PC-9 (cell line): ENCODE results near the gene XPO1. TPM values are rescaled to one million over a fixed set of nuclear protein-coding genes. Genes with fewer than 3 reads are reported as not detected.

ENCODE experiments used
- BruUV-seq: library from RNA; stranded (reverse); fragments of 400-500 nt; replicated peaks from 2 replicates; lab custom pipeline; 2021; lab: Mats Ljungman, UMichigan
- CTCF ChIA-PET: fragments of 300-600 bp; sonication (Branson Sonifier 250); formaldehyde crosslinking; loops from one replicate; lab custom pipeline; 2022; ENCODE audit warnings: antibody characterized with exemption; lab: Charles Lee
- POLR2A ChIA-PET: fragments of 300-600 bp; sonication (Branson Sonifier 250); formaldehyde crosslinking; loops from one replicate; lab custom pipeline; 2022; ENCODE audit warnings: antibody characterized with exemption; ENCODE audit not compliant: unreplicated experiment; lab: Charles Lee
- DNase-seq, 2 experiments: peaks; one replicate each; pipeline versions ENCODE4 v3.0.0 to v3.0.0-alpha.2; 2015 to 2022; ENCODE audit warnings: mixed read lengths in 1 of 2
- H2AFZ ChIP-seq: fragments of 200-600 bp; sonication (generic); 2 replicates; pipeline ENCODE4 v1.8.1; 2017; ENCODE audit warnings: antibody characterized with exemption
- H3F3A ChIP-seq: fragments of 200-600 bp; sonication (generic); 2 replicates; pipeline ENCODE4 v1.8.1; 2017; ENCODE audit warnings: antibody characterized with exemption, mild to moderate bottlenecking, low read depth; ENCODE audit not compliant: insufficient read depth
- H3K27ac ChIP-seq: fragments of 200-600 bp; sonication (generic); 2 replicates; pipeline ENCODE4 v1.6.1; 2016; ENCODE audit warnings: mixed run types
- H3K27me3 ChIP-seq: fragments of 200-600 bp; sonication (generic); 2 replicates; pipeline ENCODE4 v1.6.1; 2016; ENCODE audit warnings: low read depth, mixed run types; ENCODE audit not compliant: insufficient read depth
- H3K36me3 ChIP-seq: fragments of 200-600 bp; sonication (generic); 2 replicates; pipeline ENCODE4 v1.6.1; 2016; ENCODE audit warnings: low read depth, mixed run types
- H3K4me1 ChIP-seq: fragments of 200-600 bp; sonication (generic); replicated peaks from 2 replicates; pipeline ENCODE4 v1.6.1; 2016; ENCODE audit warnings: mixed run types; ENCODE audit not compliant: insufficient read depth
- H3K4me2 ChIP-seq: fragments of 200-600 bp; sonication (generic); 2 replicates; pipeline ENCODE4 v1.6.1; 2017; ENCODE audit warnings: mixed run types
- H3K4me3 ChIP-seq: fragments of 200-600 bp; sonication (generic); 2 replicates; pipeline ENCODE4 v1.6.1; 2016; ENCODE audit warnings: mixed run types
- H3K79me2 ChIP-seq: fragments of 200-600 bp; sonication (generic); 2 replicates; pipeline ENCODE4 v1.6.1; 2017; ENCODE audit warnings: low read depth, mixed run types
- H3K9me2 ChIP-seq: fragments of 200-600 bp; sonication (generic); 2 replicates; pipeline ENCODE4 v1.8.1; 2017; ENCODE audit warnings: mild to moderate bottlenecking; ENCODE audit not compliant: insufficient read depth
- H3K9me3 ChIP-seq: fragments of 200-600 bp; sonication (generic); 2 replicates; pipeline ENCODE4 v1.8.1; 2016; ENCODE audit warnings: low read depth; ENCODE audit not compliant: insufficient read depth
- H4K20me1 ChIP-seq: fragments of 200-600 bp; sonication (generic); 2 replicates; pipeline ENCODE4 v1.8.1; 2017; ENCODE audit not compliant: insufficient read depth
- EZH2 ChIP-seq: fragments of 200-600 bp; sonication (generic); IDR thresholded peaks from 2 replicates; pipeline ENCODE4 v1.8.0; 2017; ENCODE audit warnings: antibody characterized with exemption, low read depth
- intact Hi-C: fragments of 100-400 bp; cut with micrococcal nuclease; formaldehyde crosslinking; loops from one replicate; pipeline ENCODE4 v1.10.0; 2022; ENCODE audit not compliant: unreplicated experiment
- total RNA-seq: library from RNA; stranded (reverse); gene quantifications from 2 replicates; pipeline ENCODE4 v1.2.3, GENCODE V29; 2021
- TF ChIP-seq, protein P1 (sequence below): fragments of 200-600 bp; sonication (generic); conservative IDR thresholded peaks from 2 replicates; pipeline ENCODE4 v1.6.1; 2017; ENCODE audit warnings: mixed run types, antibody characterized with exemption, mild to moderate bottlenecking, moderate library complexity

XPO1 gene
- total RNA-seq, 1 experiment from 2014 or later, result 236 TPM

DNA sequence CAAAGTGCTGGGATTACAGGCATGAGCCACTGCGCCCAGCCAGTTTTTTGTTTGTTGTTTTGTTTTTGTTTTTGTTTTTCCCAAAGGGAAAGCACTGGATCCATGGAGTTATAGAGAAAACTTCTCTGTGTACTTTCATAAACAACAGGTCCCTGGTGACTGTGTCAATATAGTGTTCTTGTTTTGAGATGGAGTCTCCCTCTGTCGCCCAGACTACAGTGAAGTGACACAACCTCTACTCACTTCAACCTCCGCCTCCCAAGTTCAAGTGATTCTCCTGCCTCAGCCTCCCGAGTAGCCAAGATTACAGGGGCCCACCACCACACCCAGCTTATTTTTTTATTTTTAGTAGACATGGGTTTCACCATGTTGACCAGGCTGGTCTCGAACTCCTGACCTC is 83.8 kb downstream of the XPO1 start:
- H3K4me1 ChIP-seq, result no peaks in the 10 kb centered on the region
- no peak for DNase-seq
- POLR2A ChIA-PET, result no interaction called here
- CTCF ChIA-PET, result no interaction called here
- H3K27ac ChIP-seq, result no peak overlapping the region
- H2AFZ ChIP-seq, result no peak overlapping the region
- H3K27me3 ChIP-seq, result no peaks in the 10 kb centered on the region
- TF ChIP-seq, protein P1, sequence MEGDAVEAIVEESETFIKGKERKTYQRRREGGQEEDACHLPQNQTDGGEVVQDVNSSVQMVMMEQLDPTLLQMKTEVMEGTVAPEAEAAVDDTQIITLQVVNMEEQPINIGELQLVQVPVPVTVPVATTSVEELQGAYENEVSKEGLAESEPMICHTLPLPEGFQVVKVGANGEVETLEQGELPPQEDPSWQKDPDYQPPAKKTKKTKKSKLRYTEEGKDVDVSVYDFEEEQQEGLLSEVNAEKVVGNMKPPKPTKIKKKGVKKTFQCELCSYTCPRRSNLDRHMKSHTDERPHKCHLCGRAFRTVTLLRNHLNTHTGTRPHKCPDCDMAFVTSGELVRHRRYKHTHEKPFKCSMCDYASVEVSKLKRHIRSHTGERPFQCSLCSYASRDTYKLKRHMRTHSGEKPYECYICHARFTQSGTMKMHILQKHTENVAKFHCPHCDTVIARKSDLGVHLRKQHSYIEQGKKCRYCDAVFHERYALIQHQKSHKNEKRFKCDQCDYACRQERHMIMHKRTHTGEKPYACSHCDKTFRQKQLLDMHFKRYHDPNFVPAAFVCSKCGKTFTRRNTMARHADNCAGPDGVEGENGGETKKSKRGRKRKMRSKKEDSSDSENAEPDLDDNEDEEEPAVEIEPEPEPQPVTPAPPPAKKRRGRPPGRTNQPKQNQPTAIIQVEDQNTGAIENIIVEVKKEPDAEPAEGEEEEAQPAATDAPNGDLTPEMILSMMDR, result no peak
- no peak for TF ChIP-seq EZH2
- BruUV-seq, result no TSS peak
- 0 out of 2 replicates have a peak, but pooled peaks cover 3% of the 10 kb centered on the region for H3K36me3 ChIP-seq
- H3K9me3 ChIP-seq, result no peaks in the 10 kb centered on the region
- peaks cover 67% of the 10 kb centered on the region for H4K20me1 ChIP-seq
- no peaks in the 10 kb centered on the region for H3F3A ChIP-seq
- peaks cover 98% of the 10 kb centered on the region for H3K79me2 ChIP-seq
- no peak overlapping the region for H3K4me3 ChIP-seq
- no peak overlapping the region for H3K4me2 ChIP-seq
- intact Hi-C loops, result no loop called here
- H3K9me2 ChIP-seq, result no peaks in the 10 kb centered on the region

DNA sequence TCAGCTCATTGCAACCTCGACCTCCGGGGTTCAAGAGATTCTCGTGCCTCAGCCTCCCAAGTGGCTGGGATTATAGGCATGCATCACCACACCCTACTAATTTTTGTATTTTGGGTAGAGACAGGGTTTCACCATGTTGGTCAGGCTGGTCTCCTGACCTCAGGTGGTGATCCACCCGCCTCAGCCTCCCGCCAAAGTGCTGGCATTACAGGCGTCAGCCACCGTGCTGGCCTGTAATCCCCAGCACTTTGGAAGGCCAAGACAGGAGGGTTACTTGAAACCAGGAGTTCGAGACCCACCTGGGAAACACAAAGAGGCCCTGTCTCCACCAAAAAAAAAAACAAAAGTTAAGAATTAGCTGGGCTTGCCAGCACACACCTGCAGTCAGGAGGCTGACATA is 85.8 kb downstream of the XPO1 start:
- H3K9me2 ChIP-seq, result no peaks in the 10 kb centered on the region
- H3F3A ChIP-seq, result no peaks in the 10 kb centered on the region
- H3K4me3 ChIP-seq, result no peak overlapping the region
- no peak for DNase-seq
- intact Hi-C loops, result no loop called here
- H4K20me1 ChIP-seq, result peaks cover 68% of the 10 kb centered on the region
- no peaks in the 10 kb centered on the region for H3K4me1 ChIP-seq
- ChIA-PET CTCF (no interaction called here), POLR2A (no interaction called here)
- no peak overlapping the region for H3K27ac ChIP-seq
- H3K36me3 ChIP-seq, result no peaks in the 10 kb centered on the region
- H2AFZ ChIP-seq, result no peak overlapping the region
- no peak overlapping the region for H3K4me2 ChIP-seq
- no peak for TF ChIP-seq EZH2
- no peaks in the 10 kb centered on the region for H3K27me3 ChIP-seq
- BruUV-seq, result no TSS peak
- no peaks in the 10 kb centered on the region for H3K9me3 ChIP-seq
- peaks cover 98% of the 10 kb centered on the region for H3K79me2 ChIP-seq

DNA sequence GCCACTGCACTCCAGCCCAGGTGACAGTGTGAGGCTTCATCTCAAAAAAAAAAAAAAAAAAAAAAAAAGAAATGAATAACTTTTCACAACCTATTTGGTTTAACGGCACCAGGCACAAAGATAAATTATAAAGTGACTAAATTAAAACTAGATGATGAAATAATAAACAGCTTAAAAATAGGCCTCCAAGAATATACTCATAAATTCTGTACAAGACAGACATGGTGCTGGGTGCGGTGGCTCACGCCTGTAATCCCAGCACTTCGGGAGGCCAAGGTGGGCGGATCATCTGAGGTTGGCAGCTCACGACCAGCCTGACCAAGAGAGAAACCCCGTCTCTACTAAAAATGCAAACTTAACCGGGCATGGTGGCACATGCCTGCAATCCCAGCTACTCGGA is 87.0 kb downstream of the XPO1 start:
- no TSS peak for BruUV-seq
- no peak for DNase-seq
- TF ChIP-seq, protein P1, result no peak
- no peak for TF ChIP-seq EZH2
- H3K27ac ChIP-seq, result no peak overlapping the region
- H3K27me3 ChIP-seq, result no peaks in the 10 kb centered on the region
- H3K36me3 ChIP-seq, result no peaks in the 10 kb centered on the region
- no peaks in the 10 kb centered on the region for H3K9me3 ChIP-seq
- no peak overlapping the region for H3K4me3 ChIP-seq
- CTCF ChIA-PET, result no interaction called here
- H4K20me1 ChIP-seq, result peaks cover 68% of the 10 kb centered on the region
- no peak overlapping the region for H3K4me2 ChIP-seq
- peaks cover 3% of the 10 kb centered on the region; the same call in 1 of the 2 replicates for H3F3A ChIP-seq
- intact Hi-C loops, result no loop called here
- H3K9me2 ChIP-seq, result no peaks in the 10 kb centered on the region
- POLR2A ChIA-PET, result interaction anchor here (0.6 kb wide), 1 partner anchor 24 kb away, joined by 5 read pairs; no protein-coding TSS in a partner anchor
- no peaks in the 10 kb centered on the region for H3K4me1 ChIP-seq
- no peak overlapping the region for H2AFZ ChIP-seq
- H3K79me2 ChIP-seq, result peaks cover 98% of the 10 kb centered on the region

DNA sequence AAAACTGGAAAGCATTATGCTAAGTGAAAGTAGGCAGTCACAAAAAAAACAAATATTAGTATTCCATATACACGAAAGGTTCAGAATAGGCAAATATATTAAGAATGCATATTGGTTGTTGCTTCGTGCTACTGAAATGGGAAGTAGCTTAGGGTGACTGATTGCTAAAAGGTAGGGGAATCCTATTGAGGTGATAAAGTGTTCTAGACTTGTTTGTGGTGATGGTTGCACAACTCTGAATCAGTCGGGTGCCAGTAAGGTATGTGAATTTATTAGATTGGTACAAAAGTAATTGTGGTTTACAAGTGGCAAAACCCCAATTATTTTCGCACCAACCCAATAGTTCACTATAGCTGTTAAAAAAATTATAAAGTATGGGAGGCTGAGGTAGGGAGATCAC is 88.0 kb downstream of the XPO1 start:
- no peak overlapping the region for H2AFZ ChIP-seq
- no peaks in the 10 kb centered on the region for H3K27me3 ChIP-seq
- H3K36me3 ChIP-seq, result no peaks in the 10 kb centered on the region
- H3K4me2 ChIP-seq, result no peak overlapping the region
- H3K9me3 ChIP-seq, result no peaks in the 10 kb centered on the region
- TF ChIP-seq, protein P1, result no peak
- no peak for TF ChIP-seq EZH2
- no TSS peak for BruUV-seq
- H3K79me2 ChIP-seq, result peaks cover 98% of the 10 kb centered on the region
- ChIA-PET CTCF (no interaction called here), POLR2A (no interaction called here)
- H3K4me3 ChIP-seq, result no peak overlapping the region
- peaks cover 69% of the 10 kb centered on the region for H4K20me1 ChIP-seq
- no peak overlapping the region for H3K27ac ChIP-seq
- DNase-seq, result no peak
- intact Hi-C loops, result no loop called here
- peaks cover 3% of the 10 kb centered on the region; the same call in 1 of the 2 replicates for H3F3A ChIP-seq
- H3K4me1 ChIP-seq, result no peaks in the 10 kb centered on the region
- H3K9me2 ChIP-seq, result no peaks in the 10 kb centered on the region
